ENCODE measurements around the gene ZBTB3. TPM values are rescaled to one million over a fixed set of nuclear protein-coding genes. Genes with fewer than 3 reads are reported as not detected.

ZBTB3 gene
- total and polyA plus RNA-seq, 2 of the 13 experiments (the other 11 are each of a cell fraction or from before 2014, with no cell fraction given) = 3.4 to 5.2 TPM

GRCh38 chr11:62791501-62792201 is 37.7 kb upstream of the ZBTB3 start, which contains the start of gene TMEM223 (continued):
- TF ChIP-seq ZNF687 (CRISPR knock-in tag; IDR thresholded peaks at IDR 0.05) (peak; percentile 94), MEIS2 (CRISPR knock-in tag; IDR thresholded peaks at IDR 0.05) (no peak), HNF1B (CRISPR knock-in tag; IDR thresholded peaks at IDR 0.05) (no peak; the same call in 1 of the 2 replicates), ZHX1 (CRISPR knock-in tag; IDR thresholded peaks at IDR 0.05; ENCODE audit: low read depth) (peak; percentile 78), FOXP4 (CRISPR knock-in tag; IDR thresholded peaks at IDR 0.05) (no peak), NR2F2 (IDR thresholded peaks at IDR 0.05; ENCODE audit: borderline replicate concordance, low read depth) (no peak), ZNF552 (CRISPR knock-in tag; IDR thresholded peaks at IDR 0.05; ENCODE audit: borderline replicate concordance) (no peak; the same call in 1 of the 2 replicates), ZNF609 (CRISPR knock-in tag; IDR thresholded peaks at IDR 0.05; ENCODE audit: borderline replicate concordance) (no peak), ZNF10 (CRISPR knock-in tag; IDR thresholded peaks at IDR 0.05; ENCODE audit: borderline replicate concordance, low read depth) (no peak), ZSCAN9 (CRISPR knock-in tag; IDR thresholded peaks at IDR 0.05; ENCODE audit: borderline replicate concordance) (peak; percentile 79)
